Left renal pelvis (tissue), 4 donors: ENCODE measurements around the gene PRM3. TPM values are rescaled to one million over a fixed set of nuclear protein-coding genes. Genes with fewer than 3 reads are reported as not detected.

Experiments used
- DNase-seq, 4 donors: peaks; one replicate each; pipeline ENCODE4 v3.0.0-alpha.2; 2013; ENCODE audit warnings: low read depth in 4 of 4, low spot score in 3 of 4
- polyA plus RNA-seq, 4 donors: library from polyadenylated mRNA; unstranded; fragments of 120-200 nt; gene quantifications; one replicate each; pipeline ENCODE4 v1.2.1, GENCODE V29; 2013; ENCODE audit not compliant: insufficient read length in 4 of 4

The PRM3 gene
- polyA plus RNA-seq, 4 donors = not detected

DNA sequence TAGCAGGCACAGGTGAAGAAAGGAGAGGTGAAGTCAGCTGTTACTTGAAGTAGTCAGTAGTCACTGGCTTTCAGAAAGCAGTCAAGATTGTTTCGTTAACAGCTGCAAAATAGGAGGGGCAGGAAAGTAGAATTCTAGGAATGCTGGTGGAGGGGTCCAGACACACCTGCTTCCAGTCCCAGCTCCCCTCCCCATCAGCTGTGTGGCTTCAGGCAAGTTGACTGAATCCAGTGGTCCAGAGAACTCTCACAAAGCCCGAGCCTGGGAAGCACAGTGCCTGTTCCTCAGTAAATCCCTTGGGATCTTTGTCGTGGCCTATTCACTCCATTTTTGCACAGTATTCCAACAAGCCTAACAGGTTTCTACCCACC is 12.8 kb downstream of the PRM3 start:
- no peak for DNase-seq

DNA sequence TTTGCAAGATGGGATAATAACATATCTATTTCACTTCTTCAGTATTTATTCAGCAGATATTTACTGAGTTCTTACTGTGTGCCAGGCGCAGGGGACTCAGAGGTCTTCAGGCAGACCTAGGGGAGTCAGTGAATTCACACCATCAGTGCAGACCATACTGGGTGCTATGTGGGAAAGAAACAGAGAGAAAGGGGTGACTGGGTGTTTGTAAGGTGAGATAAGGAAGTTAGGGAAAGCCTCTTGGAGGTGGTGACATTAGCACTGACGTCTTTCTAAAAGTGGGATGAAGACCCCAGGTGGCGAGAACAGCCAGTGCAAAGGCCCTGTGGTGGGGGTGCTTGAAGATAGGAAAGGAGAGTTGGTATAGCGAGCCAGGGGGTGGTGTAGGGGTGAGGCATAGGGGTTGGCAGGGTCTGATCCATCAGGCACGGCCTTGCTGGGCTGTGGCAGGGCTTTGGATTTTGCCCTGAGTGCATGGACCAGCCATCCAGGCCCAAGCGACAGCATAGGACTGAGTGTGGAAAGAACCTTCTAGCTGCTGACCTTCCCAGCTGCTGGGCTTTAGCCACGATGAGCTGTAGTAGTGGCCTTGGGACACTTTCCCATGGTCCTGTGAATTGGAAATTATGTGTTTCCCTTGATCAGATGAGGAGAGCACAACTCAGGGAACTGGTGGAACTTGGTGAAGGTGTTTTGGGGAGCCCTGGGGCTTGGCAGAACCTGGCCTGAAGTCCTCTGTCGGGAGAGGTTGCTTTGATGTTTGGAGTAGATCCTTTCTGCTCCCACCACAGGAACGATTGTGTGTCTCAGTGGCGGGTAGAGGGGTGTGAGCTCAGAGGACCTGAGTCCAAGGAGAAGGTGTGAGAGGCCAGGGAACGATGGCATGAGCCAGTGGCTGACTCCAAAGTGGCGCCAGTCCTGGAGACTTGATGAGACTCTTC is 13.5 kb downstream of the PRM3 start:
- DNase-seq = no peak

DNA sequence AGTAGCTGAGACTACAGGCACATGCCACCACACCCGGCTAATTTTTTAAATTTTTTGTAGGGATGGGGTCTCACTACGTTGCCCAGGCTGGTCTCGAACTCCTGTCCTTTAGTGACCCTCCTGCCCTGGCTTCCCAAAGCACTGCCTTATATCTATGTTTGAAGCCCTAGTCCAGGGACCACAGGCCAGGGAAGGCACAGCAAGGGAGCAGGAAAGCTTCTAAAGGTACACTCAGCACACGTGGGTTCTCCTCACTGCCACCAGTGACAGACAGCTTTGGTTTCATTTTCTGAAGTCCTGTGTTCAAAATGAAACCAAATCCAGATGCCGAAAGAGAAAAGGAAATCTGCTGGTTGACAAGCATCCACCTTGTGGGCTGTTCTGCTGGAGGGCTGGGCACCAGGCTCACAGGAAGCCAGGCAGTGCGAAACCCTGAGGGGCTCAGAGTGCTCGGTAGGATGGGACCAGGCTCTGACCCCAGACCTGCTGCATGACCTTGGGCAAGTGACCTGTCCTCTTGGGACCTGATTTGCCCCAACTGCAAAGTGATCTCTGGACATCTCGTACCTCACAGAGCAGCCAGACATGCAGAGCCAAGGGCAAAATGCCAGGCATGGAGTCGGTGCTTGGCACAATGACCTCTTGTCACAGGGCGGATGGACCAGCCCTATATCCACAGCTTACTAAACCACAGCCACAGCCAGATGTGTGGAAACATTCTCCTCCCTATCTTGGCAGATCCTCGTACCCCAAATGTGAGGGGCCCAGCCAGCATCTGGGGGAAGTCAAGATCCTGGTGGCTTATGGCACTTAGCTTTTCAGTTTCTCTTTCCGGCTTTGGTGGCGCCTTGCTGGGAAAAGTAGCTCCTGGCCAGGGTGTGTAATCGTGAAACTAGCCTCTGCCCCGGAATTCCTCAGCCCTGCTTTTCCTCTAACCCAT is 14.6 kb downstream of the PRM3 start:
- DNase-seq = no peak

DNA sequence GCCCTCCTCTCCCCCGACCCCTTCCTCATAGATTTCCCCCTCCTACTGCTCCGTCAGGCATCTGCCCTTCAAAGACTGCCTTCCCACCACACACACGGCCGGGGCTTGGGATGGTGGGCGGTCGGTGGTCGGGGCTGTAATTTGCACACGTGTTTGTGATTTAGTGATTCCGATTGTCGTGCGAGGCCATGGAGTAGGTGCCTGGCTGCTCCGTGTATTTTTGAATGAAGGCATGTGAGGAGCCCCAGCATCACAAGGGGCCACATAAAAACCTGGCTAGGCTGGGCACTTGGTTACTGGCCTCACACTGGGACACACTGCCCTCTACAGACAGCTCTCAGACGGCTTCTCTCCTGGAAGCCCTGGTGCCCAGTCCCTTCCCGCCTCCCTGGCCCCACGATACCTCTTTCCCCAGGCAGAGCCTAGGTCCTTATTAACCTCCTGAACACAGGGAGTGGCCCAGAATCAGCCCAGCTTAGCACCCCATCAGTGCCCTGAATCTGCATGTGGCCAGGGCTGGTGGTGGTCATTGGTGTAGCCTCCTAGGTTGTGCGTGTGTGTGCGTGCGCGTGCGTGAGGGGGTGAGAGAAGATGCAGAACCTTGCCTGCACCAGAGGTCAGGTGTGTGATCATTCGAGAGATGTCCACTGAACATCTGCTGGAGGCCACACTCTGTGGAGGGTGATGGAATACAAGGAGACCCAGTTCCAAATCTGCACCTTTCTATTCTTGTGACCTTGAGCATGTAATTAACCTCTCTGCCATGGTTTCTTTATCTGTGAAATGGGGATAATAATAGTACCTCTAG is 16.1 kb downstream of the PRM3 start:
- DNase-seq = peak in 1 of 4 donors; percentile 70

DNA sequence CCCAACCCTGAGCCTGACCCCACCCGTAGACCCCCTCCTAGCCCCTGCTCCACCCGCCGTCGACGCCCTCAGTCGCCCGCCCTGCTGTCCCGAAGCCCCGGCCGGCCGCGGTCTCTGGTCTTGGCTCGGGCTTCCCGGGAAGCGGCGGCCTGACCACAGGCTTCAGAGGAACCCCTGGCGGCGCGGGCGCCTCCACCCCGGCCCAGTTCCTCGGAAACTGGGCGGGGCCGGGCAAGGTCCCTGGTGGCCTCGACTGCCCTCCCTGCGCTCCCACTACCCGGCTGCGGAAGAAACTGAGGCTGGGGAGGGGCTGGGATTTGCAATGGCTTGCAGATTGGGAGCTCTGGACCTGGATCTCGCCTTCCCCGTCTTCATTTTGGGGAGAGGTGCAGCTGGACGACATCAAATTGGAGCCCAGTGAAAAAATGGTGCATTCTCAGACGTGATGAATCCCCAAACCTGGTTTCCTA is 16.7 kb downstream of the PRM3 start:
- no peak for DNase-seq

DNA sequence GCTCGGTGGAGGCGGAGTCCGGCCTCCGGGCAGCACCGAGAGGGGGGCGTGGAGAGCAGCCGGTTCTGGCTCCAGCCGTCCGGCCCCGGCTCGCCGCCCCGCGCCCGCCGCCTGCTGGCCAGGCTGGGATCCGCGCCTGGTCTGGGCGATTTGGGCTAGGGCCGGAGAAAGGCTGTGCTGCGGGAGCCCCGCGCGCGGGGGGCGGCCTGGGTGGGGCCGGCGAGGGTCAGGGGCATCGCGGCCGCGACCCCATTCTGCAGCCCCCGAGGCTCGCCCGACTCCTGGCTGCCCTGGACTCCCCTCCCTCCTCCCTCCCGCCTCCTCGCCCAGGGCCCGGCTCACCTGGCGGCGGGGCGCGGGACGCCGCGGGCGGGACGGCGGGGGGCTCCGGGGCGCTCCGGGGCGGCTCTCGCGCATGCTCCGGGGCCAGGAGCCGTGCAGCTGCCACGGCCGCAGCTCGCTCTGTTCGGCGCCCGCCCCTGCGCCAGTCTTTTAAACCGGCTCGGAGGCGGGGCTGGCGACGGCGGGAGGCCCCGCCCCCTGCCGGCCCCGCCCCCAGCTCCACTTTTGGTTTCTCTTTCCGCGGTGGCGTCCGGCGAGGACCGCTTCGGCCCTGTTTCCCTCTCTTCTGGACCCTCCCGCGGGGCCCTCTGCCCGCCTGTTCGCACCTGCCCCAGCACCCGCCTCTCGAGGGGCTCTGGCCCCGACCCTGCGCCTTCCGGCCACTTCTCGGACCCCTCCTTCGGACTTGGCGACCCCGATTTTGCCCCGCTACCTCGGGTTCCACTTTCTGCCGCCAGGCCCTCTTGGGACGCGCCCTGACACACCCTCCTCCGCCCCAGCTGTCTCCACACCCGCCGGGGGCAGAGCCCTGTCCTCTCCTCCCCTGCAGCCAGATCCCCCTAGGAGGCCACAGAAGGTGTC is 17.4 kb downstream of the PRM3 start, which contains the start of gene SOCS1:
Gene SOCS1 (minus strand): TSS at position 468 of the 924 bp plus-strand sequence. CDS start 726 bp downstream, outside the sequence.
- DNase-seq = peak in 2 of 4 donors; percentile 70 to 85

DNA sequence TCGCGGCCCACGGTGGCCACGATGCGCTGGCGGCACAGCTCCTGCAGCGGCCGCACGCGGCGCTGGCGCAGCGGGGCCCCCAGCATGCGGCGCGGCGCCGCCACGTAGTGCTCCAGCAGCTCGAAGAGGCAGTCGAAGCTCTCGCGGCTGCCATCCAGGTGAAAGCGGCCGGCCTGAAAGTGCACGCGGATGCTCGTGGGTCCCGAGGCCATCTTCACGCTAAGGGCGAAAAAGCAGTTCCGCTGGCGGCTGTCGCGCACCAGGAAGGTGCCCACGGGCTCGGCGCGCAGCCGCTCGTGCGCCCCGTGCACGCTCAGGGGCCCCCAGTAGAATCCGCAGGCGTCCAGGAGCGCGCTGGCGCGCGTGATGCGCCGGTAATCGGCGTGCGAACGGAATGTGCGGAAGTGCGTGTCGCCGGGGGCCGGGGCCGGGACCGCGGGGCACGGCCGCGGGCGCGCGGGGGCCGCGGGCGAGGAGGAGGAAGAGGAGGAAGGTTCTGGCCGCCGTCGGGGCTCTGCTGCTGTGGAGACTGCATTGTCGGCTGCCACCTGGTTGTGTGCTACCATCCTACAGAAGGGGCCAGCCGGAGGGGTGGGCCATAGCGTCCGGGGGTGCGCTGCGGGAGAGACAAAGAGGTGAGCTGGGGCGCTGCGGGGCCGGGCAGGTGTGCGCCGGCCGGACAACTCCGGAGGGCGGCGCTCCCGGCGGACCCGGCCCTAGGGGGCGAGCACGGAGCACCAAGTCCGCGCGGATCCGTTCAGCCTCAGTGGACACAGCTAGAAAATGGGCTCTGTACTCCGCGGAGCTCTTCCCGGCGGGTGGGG is 18.3 kb downstream of the PRM3 start:
- DNase-seq = peak in 1 of 4 donors; percentile 38

DNA sequence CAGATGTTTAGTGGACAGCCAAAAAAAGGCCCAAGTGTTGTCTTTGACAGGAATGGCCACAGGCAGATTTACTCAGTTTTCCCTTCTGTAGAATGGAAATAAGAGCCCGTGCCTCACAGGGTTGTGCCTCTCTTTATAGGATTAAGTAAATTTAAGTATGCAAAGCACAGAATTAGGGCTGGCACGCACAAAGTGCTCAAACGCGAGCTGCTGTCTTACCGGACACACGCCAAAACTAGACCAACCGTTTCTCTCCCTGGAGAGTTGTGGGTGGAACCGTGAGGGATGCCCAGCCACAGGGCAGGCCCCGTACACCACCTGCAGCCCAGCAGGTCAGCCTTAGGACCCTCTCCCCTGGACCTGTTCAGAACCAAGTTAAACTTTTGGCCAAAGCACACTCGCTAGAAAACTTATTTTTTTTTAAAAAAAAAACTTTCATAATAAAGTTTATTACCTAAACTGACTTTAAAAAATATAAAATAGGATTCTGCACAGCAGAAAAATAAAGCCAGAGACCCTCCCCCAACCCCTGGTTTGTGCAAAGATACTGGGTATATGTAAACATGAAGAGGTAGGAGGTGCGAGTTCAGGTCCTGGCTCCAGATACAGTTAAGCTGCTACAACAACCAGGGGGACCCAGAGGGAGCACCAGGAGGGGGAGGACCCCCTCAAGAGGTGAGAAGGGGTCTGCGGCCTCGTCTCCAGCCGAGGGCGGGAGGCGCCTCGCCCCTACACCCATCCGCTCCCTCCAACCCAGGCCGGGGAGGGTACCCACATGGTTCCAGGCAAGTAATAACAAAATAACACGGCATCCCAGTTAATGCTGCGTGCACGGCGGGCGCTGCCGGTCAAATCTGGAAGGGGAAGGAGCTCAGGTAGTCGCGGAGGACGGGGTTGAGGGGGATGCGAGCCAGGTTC is 19.2 kb downstream of the PRM3 start:
- no peak for DNase-seq

DNA sequence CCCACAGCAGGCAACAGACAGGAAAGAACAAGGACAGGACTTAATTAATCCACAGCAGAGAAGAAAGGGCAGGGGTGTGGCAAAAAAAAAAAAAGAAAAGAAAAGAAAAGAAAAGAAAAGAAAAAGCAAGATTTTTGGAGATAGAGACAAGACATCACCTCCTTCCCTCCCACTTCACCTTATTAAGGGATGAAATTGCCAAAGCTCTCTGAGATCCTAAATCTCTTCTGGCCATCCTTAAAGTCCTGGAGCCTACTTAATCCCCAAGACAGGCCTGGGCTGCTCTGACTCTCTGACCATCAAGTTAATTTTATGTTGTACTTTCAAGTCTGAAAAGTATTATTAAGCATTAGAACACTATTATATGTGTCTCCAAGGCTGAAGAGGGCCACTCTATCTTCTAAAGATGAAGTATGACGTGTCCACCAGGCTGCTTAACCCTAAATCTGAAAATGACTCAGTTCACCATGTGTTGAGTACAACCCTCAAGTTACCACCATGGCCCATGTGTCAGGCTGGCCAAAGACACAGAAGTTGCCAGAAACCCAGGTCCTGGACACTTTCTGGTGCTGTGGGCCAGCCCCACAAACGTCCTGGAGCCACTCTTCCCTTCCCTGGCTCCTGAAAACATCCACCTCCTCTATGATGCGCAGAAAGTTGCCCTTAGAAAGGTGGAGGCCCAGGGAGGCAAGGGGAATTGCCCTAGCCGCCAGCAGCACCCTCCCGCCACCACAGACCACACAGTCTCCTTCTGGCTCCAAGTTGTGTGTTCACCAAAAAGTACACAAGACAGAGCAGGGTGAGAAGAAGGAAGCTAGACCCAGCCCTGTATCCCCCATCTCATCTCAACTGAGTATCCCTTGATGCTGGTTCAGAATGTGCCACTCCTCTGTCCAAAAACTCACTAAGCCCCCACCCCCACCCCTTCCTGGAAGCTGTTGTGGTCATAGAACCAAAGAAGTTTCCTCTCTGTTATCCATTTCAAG is 20.1 kb downstream of the PRM3 start:
- no peak for DNase-seq

DNA sequence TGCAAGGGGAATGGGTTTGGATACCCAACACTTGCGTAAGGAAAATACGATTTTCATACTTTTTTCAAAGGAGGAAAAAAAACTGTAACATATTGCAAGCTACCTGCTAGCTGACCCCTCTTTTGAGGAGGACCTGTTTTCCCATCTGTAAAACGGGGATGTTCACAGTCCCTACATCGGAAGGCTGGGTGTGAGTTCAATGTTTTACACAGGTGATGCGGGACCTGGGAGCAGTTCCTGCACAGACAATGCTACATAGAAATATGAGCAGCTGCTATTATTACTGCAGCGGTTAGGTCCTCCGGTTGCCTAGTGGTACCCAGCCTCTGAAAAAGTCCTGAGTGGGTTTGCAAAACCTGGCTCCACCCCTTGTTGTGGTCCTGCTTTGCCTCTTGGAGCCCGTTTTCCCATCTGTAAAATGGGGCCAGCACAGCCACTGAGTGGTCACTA is 20.9 kb downstream of the PRM3 start:
- DNase-seq = no peak

DNA sequence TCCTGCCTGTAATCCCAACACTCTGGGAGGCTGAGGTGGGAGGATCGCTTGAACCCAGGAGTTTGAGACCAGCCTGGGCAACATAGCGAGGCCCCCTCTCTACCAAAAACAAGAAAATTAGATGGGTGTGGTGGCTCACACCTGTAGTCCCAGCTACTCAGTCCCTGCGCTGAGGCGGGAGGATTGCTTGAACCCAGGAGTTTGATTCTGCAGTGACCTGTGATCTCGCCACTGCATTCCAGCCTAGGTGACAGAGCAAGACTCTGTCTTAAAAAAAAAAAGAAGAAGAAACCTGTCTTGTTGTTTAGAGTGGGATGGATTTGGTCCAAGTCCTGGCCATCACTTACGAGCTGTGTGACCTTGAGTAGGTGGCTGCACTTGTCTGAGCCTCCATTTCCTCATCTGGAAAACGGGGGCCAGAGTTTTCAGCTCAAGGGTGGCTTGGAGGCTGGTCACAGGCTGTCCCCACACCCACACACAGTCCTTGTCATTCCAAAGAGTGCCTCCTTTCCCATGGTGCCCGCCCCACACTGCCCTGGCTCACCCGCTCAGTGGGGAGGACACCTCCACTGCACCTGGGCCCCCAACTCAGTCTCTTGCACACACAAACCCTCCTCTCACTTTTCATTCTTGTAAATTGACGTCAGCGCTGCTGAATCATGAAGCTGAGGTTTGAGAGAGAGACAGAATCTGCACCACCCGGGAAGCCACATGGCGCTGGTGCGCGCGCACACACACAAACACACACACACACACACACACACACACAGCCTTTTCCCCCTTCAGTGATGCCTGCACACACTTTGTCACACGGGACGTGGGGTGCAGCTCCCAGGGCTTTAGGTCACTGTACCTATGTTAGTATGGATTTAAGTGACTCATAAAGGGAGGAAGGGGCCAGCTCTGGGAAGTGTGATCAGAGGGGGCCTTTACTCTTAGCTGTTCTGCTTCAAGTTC is 21.6 kb downstream of the PRM3 start:
- no peak for DNase-seq

DNA sequence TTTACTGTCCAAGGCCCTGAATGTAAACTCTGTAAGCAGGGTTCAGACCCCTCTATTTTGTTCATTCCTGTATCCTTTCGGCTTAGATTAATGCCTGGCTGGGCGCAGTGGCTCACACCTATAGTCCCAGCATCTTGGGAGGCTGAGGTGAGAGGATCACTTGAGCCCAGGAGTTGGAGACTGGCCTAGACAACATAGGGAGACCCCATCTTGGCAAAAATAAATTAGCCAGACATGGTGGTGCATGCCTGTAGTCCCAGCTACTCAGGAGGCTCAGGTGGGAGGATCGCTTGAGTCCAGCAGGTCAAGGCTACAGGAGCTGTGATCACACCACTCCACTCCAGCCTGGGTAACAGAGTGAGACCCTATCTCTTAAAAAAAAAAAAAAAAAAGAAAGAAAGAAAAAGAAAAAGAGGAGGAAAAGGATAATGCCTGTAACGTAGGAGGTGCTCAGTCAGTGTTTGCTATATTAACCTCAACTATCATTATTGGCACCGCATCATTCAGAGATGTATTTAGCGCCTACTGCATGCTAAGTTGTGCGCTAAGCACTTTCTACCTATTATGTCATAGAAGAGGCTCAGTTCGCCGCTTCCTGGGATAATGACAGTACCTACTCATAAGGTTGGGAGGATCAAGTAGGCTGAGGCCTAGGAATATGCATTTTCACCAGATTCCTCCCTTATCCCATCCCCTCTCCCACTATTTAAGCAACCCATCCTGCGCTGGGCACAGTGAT is 22.5 kb downstream of the PRM3 start:
- DNase-seq = no peak

DNA sequence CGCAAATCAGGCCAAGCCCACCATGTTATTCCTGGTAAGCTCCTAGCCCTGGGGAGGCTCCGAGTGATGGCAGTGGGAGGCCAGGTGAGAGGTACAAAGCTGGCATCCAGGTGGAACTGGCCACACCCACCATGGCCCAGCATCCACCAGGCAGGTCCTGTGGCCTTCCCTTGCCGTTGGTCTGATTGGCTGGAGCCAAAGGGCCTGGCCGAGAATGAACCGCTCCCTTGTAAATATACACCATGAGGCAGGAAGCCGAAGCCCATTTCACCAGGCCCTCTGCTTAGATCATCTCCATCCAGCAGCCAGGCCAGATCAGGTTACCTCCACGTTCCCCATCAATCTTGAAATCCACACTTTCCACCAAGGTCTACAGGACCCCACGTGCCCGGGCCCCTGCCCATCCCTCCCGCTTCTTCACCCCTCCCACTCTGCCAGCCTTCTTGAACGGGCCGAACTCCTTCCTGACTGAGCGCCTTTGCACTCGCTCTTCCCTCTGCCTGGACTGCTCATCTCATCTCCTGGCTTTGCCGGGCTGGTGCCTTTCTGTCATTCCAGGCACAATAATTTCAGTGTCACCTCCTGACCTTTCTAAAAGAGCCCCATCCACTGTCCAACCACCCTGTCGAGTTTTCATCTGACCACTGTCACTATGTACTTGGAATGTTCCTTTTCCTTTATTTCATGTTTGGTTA is 23.2 kb downstream of the PRM3 start:
- DNase-seq = peak in 1 of 4 donors; percentile 29
